Vagina (tissue), 2 donors: ENCODE data around the gene SPNS3. TPM values are rescaled to one million over a fixed set of nuclear protein-coding genes. Genes with fewer than 3 reads are reported as not detected.

Experiments
- DNase-seq, 2 donors: peaks; one replicate each; pipeline ENCODE4 v3.0.0-alpha.2; 2017; ENCODE audit errors: extremely low spot score in 2 of 2
- H3K27ac ChIP-seq: fragments of 200-600 bp; sonication (generic); one replicate; pipeline ENCODE4 v1.5.1; 2019
- H3K27me3 ChIP-seq: fragments of 200-600 bp; sonication (generic); one replicate; pipeline ENCODE4 v1.5.1; 2019
- H3K36me3 ChIP-seq, 2 donors: fragments of 200-600 bp; sonication (generic); one replicate each; pipeline ENCODE4 v1.5.1; 2017 to 2019
- H3K4me1 ChIP-seq: fragments of 200-600 bp; sonication (generic); one replicate; pipeline ENCODE4 v1.5.1; 2019
- H3K4me3 ChIP-seq, 2 donors: fragments of 200-600 bp; sonication (generic); 1 replicate in 1 of 2; 2 replicates in 1 of 2; pipeline ENCODE4 v1.5.1; 2016 to 2019
- H3K9me3 ChIP-seq: fragments of 200-600 bp; sonication (generic); one replicate; pipeline ENCODE4 v1.5.1; 2019
- POLR2A ChIP-seq, 2 donors: fragments of 450-650 bp; IDR thresholded peaks; one replicate each; pipeline ENCODE4 v1.6.1; 2017; ENCODE audit warnings: antibody characterized with exemption in 2 of 2, mild to moderate bottlenecking in 2 of 2, moderate library complexity in 2 of 2
- POLR2AphosphoS5 ChIP-seq, 2 donors: sonication (generic); formaldehyde crosslinking; IDR thresholded peaks; one replicate each; pipeline ENCODE4 v1.9.0; 2017; ENCODE audit warnings: antibody characterized with exemption in 2 of 2, mild to moderate bottlenecking in 2 of 2, low read depth in 1 of 2; ENCODE audit not compliant: insufficient read depth in 1 of 2
- intact Hi-C: fragments of 100-400 bp; cut with DNase I; formaldehyde crosslinking; loops from one replicate; pipeline ENCODE4 v1.15.1; 2023
- total RNA-seq: library from RNA; depleted of rRNA; stranded (reverse); fragments of >200 nt; gene quantifications from one replicate; pipeline ENCODE4 v1.2.3, GENCODE V29; 2016
- TF ChIP-seq, protein P1 (sequence below), 3 experiments: fragments of 450-650 bp in 2 of 3; fragments of 200-600 bp in 1 of 3; sonication (generic) in 1 of 3; IDR thresholded peaks; one replicate each; pipeline ENCODE4 v1.5.1; 2017 to 2019; ENCODE audit warnings: antibody characterized with exemption in 3 of 3, mild to moderate bottlenecking in 2 of 3, moderate library complexity in 2 of 3

Gene SPNS3
- total RNA-seq, 1 donor from 2014 or later: not detected

DNA sequence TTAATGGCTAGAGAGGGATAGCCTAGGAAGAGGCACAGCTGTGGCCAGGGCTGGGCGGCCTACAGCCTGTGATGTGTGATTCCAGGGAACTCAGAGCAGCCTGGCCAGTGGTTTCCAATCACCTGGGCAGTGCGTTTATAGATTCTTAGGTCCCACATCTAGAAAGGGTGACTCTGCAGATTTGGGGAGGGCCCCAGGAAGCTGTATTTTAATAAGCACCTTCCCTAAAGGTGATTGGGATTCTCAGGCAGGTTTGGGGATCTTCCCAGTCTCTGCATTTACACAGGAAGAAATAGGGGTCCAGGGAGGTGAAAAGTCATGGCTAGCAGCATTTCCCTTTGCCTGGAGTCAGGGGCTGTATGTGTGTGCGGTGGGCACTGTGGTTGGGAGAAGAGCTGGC is 74.5 kb downstream of the SPNS3 start:
- H3K4me1 ChIP-seq: peaks cover 3% of the 10 kb centered on the region

DNA sequence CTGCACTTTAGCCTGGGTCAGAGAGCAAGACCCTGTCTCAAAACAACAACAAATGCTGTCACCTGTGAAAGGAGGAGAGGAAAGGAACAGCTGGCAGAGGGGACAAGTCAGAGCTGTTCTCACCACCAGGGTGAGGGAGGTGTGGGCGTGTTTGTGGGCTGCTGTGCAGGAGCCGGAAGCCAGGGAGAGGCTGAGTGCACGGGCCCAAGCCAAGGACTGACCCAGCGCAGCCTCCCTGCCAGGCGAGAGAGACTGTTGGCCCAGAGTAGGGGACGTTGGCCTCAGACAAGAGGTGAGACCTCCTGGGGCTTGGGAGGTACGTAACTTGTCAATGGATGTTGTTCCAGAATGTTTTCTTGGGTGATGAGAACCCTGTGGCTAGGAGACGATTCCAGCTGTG is 75.7 kb downstream of the SPNS3 start:
- intact Hi-C loops: no loop called here
- no peaks in the 10 kb centered on the region for H3K9me3 ChIP-seq
- TF ChIP-seq, protein P1, sequence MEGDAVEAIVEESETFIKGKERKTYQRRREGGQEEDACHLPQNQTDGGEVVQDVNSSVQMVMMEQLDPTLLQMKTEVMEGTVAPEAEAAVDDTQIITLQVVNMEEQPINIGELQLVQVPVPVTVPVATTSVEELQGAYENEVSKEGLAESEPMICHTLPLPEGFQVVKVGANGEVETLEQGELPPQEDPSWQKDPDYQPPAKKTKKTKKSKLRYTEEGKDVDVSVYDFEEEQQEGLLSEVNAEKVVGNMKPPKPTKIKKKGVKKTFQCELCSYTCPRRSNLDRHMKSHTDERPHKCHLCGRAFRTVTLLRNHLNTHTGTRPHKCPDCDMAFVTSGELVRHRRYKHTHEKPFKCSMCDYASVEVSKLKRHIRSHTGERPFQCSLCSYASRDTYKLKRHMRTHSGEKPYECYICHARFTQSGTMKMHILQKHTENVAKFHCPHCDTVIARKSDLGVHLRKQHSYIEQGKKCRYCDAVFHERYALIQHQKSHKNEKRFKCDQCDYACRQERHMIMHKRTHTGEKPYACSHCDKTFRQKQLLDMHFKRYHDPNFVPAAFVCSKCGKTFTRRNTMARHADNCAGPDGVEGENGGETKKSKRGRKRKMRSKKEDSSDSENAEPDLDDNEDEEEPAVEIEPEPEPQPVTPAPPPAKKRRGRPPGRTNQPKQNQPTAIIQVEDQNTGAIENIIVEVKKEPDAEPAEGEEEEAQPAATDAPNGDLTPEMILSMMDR (IDR thresholded peaks at IDR 0.05): no peak
- no peak for TF ChIP-seq POLR2AphosphoS5 (IDR thresholded peaks at IDR 0.05; ENCODE audit: insufficient read depth in 1 of 2, low read depth in 1 of 2)
- no peak for TF ChIP-seq POLR2A (IDR thresholded peaks at IDR 0.05)
- no peaks in the 10 kb centered on the region for H3K27me3 ChIP-seq
- no peak overlapping the region for H3K27ac ChIP-seq
- no peak overlapping the region for H3K4me3 ChIP-seq
- DNase-seq: no peak
- H3K36me3 ChIP-seq: no peaks in the 10 kb centered on the region
- peaks cover 5% of the 10 kb centered on the region for H3K4me1 ChIP-seq

More for the DNA sequence above, 74.5 kb downstream of the SPNS3 start:
- no peak for DNase-seq
- TF ChIP-seq POLR2AphosphoS5 (IDR thresholded peaks at IDR 0.05; ENCODE audit: insufficient read depth in 1 of 2, low read depth in 1 of 2): no peak
- no peak for TF ChIP-seq POLR2A (IDR thresholded peaks at IDR 0.05)
- TF ChIP-seq, protein P1 (IDR thresholded peaks at IDR 0.05): no peak
- Histone ChIP-seq H3K4me3 (no peak overlapping the region), H3K9me3 (no peaks in the 10 kb centered on the region), H3K27ac (no peak overlapping the region), H3K27me3 (no peaks in the 10 kb centered on the region), H3K36me3 (no peaks in the 10 kb centered on the region)
- intact Hi-C loops: no loop called here

DNA sequence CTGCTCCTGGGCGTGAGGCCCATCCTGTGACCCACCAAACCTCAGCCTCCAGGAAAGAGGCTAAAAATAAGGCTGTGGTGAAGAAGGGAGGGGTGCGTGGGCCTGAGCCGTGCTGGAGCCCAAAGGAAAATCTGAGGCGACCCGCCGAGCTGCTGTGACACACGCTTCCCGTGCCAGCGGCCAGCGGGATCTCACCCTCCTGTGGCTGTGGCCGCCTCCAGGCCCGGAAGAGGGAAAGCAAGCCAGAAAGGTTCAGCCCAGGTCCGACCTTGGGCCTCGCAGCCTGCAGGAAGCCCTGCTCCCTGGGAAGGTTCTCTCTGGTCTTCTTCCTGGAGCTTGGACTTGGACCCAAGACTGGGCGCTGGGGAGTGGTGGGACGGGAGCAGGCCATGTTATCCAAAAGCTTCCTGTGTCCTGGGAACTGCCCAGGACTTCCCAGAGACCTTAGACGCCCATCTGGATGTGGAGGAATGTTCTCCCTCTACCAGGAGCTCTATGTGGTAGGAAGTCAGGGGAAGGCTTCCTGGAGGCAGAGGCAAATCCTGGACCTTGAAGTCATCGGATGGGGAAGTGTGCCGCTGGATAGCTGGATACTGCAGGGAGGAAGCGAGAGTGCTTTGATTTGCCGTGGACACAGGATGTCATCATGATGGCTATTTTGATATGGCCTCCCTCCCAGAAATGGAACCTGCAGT is 76.3 kb downstream of the SPNS3 start:
- no peak overlapping the region for H3K27ac ChIP-seq
- H3K4me3 ChIP-seq: no peak overlapping the region
- H3K27me3 ChIP-seq: no peaks in the 10 kb centered on the region
- DNase-seq: no peak
- no peaks in the 10 kb centered on the region for H3K36me3 ChIP-seq
- intact Hi-C loops: no loop called here
- H3K4me1 ChIP-seq: peaks cover 5% of the 10 kb centered on the region
- H3K9me3 ChIP-seq: no peaks in the 10 kb centered on the region
- no peak for TF ChIP-seq POLR2A (IDR thresholded peaks at IDR 0.05)
- peak in 1 of 2 donors; percentile 31 for TF ChIP-seq POLR2AphosphoS5 (IDR thresholded peaks at IDR 0.05; ENCODE audit: insufficient read depth in 1 of 2, low read depth in 1 of 2)
- TF ChIP-seq, protein P1 (IDR thresholded peaks at IDR 0.05): no peak

DNA sequence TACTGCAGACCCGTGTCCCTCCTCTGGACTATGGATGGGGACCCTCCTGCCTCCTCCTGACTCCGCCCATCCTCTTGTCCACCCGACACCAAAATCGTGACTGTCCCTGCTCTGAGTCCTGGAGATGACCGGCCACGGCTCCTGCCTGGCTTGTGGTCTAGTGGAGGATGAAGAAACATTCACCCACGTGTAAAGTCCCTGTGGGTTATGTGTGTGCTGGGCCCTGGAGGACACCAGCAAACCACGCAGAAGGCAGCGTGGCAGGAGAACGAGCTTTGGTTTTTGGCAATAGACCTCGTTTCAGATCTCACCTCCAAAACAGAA is 76.8 kb downstream of the SPNS3 start:
- Histone ChIP-seq H3K9me3 (no peaks in the 10 kb centered on the region), H3K4me3 (no peak overlapping the region), H3K36me3 (no peaks in the 10 kb centered on the region), H3K4me1 (peaks cover 5% of the 10 kb centered on the region), H3K27ac (no peak overlapping the region), H3K27me3 (no peaks in the 10 kb centered on the region)
- intact Hi-C loops: no loop called here
- TF ChIP-seq, protein P1 (IDR thresholded peaks at IDR 0.05): no peak
- TF ChIP-seq POLR2AphosphoS5 (IDR thresholded peaks at IDR 0.05; ENCODE audit: insufficient read depth in 1 of 2, low read depth in 1 of 2) (no peak), POLR2A (IDR thresholded peaks at IDR 0.05) (no peak)
- DNase-seq: no peak

DNA sequence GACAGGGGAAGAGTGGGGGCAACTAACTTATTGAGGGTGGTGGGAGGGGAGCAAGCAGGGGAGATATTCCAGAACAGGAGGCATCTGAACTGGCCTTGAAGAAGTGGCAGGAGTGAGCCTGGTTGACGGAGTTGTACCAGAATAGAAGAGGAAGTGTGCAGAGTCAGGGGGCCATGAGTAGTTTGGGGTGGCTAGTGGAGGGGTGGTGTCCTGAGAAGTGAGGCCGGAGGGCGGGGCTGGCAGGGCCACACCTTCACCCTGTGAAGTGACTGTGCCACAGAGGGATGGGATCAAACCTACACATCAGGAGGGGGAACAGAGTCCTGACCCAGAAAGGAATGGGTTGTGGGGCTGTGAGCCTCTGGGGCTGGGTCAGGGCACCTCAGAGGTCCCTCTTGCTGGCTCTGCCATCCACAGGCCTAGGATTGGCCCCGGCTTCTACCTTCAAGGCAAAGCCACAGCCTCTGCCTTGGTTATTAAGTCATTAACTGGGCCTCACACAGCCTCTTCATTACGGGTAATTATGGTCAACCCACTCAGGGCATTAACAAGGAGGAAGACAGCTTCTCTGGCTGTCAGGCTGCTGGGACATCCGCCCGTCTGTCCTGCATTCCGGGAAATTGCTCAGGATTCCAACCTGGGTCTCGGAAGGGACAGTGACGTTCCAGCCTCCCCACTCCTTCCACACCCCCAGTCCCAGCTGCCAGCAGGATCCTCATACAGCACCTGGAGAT is 77.6 kb downstream of the SPNS3 start:
- H3K27ac ChIP-seq: no peak overlapping the region
- H3K4me1 ChIP-seq: peaks cover 5% of the 10 kb centered on the region
- intact Hi-C loops: no loop called here
- TF ChIP-seq POLR2AphosphoS5 (IDR thresholded peaks at IDR 0.05; ENCODE audit: insufficient read depth in 1 of 2, low read depth in 1 of 2): no peak
- TF ChIP-seq, protein P1 (IDR thresholded peaks at IDR 0.05): no peak
- no peak for TF ChIP-seq POLR2A (IDR thresholded peaks at IDR 0.05)
- no peaks in the 10 kb centered on the region for H3K27me3 ChIP-seq
- no peak for DNase-seq
- H3K36me3 ChIP-seq: no peaks in the 10 kb centered on the region
- no peaks in the 10 kb centered on the region for H3K9me3 ChIP-seq
- H3K4me3 ChIP-seq: no peak overlapping the region
